ENCODE data around the gene NTMT2.

The NTMT2 gene

DNA sequence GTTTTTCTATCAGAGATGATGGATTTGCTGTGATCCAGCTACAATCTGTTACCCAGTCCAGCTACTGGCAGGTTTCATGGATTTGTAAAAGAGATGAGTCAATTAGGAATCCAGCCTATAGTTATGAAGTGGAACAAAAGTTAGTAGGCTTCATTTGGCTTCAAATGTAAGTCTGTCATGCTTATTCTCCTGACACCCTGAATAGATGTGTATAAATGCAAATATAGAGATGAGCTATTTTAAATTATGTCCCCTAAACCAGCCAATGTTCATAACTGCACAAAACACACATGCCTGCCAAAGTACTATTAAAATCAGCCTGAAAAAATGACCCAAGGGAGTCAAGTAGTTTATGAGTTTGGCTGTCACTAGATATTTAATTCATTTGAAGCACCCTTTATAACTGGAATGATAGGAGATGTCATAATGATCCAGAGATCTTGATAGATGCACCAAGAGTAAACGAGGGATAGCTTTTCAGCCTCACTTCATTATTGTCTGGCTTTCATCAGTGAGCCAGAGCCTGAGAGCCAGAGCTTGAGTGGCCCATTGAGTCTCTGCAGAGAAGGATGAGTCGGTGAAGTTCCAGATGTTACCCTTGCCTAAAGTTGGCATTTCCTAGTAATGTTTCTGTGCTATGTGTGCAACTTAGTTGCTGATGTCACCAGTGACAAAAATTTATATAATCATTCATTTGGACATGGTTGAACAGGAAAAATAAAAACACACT, 11.8 kb upstream of the NTMT2 start:
- H3K27ac ChIP-seq (ENCODE audit: low read length) = no peak overlapping the region
- no peak overlapping the region for H3K4me3 ChIP-seq (ENCODE audit: low read length)
- H3K4me1 ChIP-seq (ENCODE audit: low read length) = no peaks in the 10 kb centered on the region
- no peak overlapping the region for H3K9ac ChIP-seq (ENCODE audit: low read length)
- no peaks in the 10 kb centered on the region for H4K20me1 ChIP-seq (ENCODE audit: insufficient read depth, low read length)
- H3K36me3 ChIP-seq (replicated peaks; ENCODE audit: low read depth, low read length) = no peaks in the 10 kb centered on the region
- TF ChIP-seq, protein P1, sequence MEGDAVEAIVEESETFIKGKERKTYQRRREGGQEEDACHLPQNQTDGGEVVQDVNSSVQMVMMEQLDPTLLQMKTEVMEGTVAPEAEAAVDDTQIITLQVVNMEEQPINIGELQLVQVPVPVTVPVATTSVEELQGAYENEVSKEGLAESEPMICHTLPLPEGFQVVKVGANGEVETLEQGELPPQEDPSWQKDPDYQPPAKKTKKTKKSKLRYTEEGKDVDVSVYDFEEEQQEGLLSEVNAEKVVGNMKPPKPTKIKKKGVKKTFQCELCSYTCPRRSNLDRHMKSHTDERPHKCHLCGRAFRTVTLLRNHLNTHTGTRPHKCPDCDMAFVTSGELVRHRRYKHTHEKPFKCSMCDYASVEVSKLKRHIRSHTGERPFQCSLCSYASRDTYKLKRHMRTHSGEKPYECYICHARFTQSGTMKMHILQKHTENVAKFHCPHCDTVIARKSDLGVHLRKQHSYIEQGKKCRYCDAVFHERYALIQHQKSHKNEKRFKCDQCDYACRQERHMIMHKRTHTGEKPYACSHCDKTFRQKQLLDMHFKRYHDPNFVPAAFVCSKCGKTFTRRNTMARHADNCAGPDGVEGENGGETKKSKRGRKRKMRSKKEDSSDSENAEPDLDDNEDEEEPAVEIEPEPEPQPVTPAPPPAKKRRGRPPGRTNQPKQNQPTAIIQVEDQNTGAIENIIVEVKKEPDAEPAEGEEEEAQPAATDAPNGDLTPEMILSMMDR (IDR thresholded peaks at IDR 0.05; ENCODE audit: low read depth, low read length) = no peak
- no peak for TF ChIP-seq EZH2phosphoT487 (IDR thresholded peaks at IDR 0.05; ENCODE audit: low read depth)
- no peaks in the 10 kb centered on the region for H3K79me2 ChIP-seq (ENCODE audit: low read length)
- no peak overlapping the region for H3K4me2 ChIP-seq (ENCODE audit: low read length)
- no peaks in the 10 kb centered on the region for H3K27me3 ChIP-seq (ENCODE audit: low read depth, low read length)
- H3K9me3 ChIP-seq (ENCODE audit: insufficient read depth, low read length) = no peaks in the 10 kb centered on the region
- H2AFZ ChIP-seq (ENCODE audit: low read depth, low read length) = no peak overlapping the region

DNA sequence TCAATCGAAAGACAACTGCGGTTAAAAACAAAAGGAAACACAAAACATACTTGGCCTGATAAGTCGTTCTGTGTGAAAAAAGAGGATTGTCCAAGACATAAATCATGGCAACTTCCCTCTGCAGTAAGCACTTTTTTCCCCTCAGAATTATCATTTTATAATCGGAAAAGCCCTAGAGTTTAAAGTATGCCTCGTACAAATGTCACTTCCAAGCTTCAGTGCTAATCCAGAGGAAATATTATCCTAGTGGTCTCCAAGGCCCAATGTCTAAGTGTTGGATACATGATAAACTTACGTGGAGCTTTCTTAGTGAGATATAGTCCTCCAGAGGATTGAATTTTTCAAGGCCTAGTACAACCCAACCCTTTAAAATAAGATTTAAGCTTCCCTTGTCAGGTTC, 11.2 kb upstream of the NTMT2 start:
- H3K9ac ChIP-seq (ENCODE audit: low read length) = no peak overlapping the region
- TF ChIP-seq EZH2phosphoT487 (IDR thresholded peaks at IDR 0.05; ENCODE audit: low read depth) = no peak
- TF ChIP-seq, protein P1 (IDR thresholded peaks at IDR 0.05; ENCODE audit: low read depth, low read length) = no peak
- no peaks in the 10 kb centered on the region for H3K4me1 ChIP-seq (ENCODE audit: low read length)
- no peaks in the 10 kb centered on the region for H3K9me3 ChIP-seq (ENCODE audit: insufficient read depth, low read length)
- H3K79me2 ChIP-seq (ENCODE audit: low read length) = no peaks in the 10 kb centered on the region
- H4K20me1 ChIP-seq (ENCODE audit: insufficient read depth, low read length) = no peaks in the 10 kb centered on the region
- no peaks in the 10 kb centered on the region for H3K27me3 ChIP-seq (ENCODE audit: low read depth, low read length)
- no peak overlapping the region for H3K27ac ChIP-seq (ENCODE audit: low read length)
- no peaks in the 10 kb centered on the region for H3K36me3 ChIP-seq (replicated peaks; ENCODE audit: low read depth, low read length)
- no peak overlapping the region for H3K4me2 ChIP-seq (ENCODE audit: low read length)
- no peak overlapping the region for H2AFZ ChIP-seq (ENCODE audit: low read depth, low read length)
- H3K4me3 ChIP-seq (ENCODE audit: low read length) = no peak overlapping the region

DNA sequence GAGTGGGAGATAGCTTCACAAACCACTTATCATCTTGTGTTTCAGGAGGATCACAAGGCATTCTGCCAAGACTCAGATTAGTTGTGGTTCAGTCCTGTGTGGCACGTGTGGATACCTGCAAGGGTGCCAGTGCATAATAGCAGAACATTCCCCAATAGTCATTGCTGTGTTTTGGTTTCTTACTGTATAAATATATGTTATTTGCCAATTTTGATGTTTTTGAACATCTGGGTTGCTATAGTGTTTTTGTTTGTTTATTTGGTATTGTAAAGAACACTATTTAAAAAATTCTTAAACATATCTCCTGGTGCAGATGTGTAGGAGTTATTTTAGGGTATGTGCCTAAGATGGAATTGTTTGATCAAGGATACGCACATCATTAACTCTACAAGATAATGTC, 5.4 kb upstream of the NTMT2 start:
- TF ChIP-seq EZH2phosphoT487 (IDR thresholded peaks at IDR 0.05; ENCODE audit: low read depth) = no peak
- TF ChIP-seq, protein P1 (IDR thresholded peaks at IDR 0.05; ENCODE audit: low read depth, low read length) = no peak
- Histone ChIP-seq H3K36me3 (replicated peaks; ENCODE audit: low read depth, low read length) (no peaks in the 10 kb centered on the region), H3K4me2 (ENCODE audit: low read length) (no peak overlapping the region), H3K9ac (ENCODE audit: low read length) (no peak overlapping the region), H2AFZ (ENCODE audit: low read depth, low read length) (no peak overlapping the region), H3K4me1 (ENCODE audit: low read length) (no peaks in the 10 kb centered on the region), H3K79me2 (ENCODE audit: low read length) (no peaks in the 10 kb centered on the region), H3K4me3 (ENCODE audit: low read length) (no peak overlapping the region), H4K20me1 (ENCODE audit: insufficient read depth, low read length) (no peaks in the 10 kb centered on the region), H3K27ac (ENCODE audit: low read length) (no peak overlapping the region), H3K27me3 (ENCODE audit: low read depth, low read length) (no peaks in the 10 kb centered on the region), H3K9me3 (ENCODE audit: insufficient read depth, low read length) (no peaks in the 10 kb centered on the region)

DNA sequence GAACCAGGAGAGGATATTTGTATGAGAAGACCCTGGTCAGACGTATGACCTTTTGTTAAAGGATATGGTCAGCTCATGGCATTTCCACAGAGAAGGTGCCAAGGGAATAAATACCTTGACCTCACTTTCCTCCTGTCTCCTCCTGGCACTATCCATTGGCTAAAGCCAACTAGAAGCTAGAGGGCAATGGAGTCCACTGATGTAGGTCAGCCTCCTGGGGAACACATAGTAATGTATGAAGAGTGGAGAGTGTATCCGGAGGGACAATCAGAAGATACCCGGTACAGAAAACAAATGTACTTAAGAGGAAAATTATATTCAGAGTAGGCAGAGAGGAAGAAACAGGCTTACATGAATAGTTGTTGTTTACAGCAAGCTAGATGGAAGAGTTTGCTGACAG, 698 bp upstream of the NTMT2 start:
- Histone ChIP-seq H4K20me1 (ENCODE audit: insufficient read depth, low read length) (no peaks in the 10 kb centered on the region), H3K9me3 (ENCODE audit: insufficient read depth, low read length) (no peaks in the 10 kb centered on the region), H3K27me3 (ENCODE audit: low read depth, low read length) (no peaks in the 10 kb centered on the region), H3K4me2 (ENCODE audit: low read length) (no peak overlapping the region), H3K9ac (ENCODE audit: low read length) (no peak overlapping the region), H3K4me1 (ENCODE audit: low read length) (no peaks in the 10 kb centered on the region), H3K27ac (ENCODE audit: low read length) (no peak overlapping the region), H3K36me3 (replicated peaks; ENCODE audit: low read depth, low read length) (no peaks in the 10 kb centered on the region), H3K4me3 (ENCODE audit: low read length) (no peak overlapping the region), H2AFZ (ENCODE audit: low read depth, low read length) (no peak overlapping the region), H3K79me2 (ENCODE audit: low read length) (no peaks in the 10 kb centered on the region)
- TF ChIP-seq EZH2phosphoT487 (IDR thresholded peaks at IDR 0.05; ENCODE audit: low read depth) = no peak
- TF ChIP-seq, protein P1 (IDR thresholded peaks at IDR 0.05; ENCODE audit: low read depth, low read length) = no peak

Data from OCI-LY3 (cell line).